SK-N-SH (cell line): ENCODE results near the gene POLR3GL. TPM values are rescaled to one million over a fixed set of nuclear protein-coding genes. Genes with fewer than 3 reads are reported as not detected.

Experiments used
- CTCF ChIA-PET: fragments of 300-600, 350-600 bp; formaldehyde crosslinking; extraction: SDS; loops from one replicate; lab custom pipeline; 2021; lab: Yijun Ruan, JAX
- POLR2A ChIA-PET: fragments of 350-600 bp; sonication (Branson Sonifier 250); formaldehyde crosslinking; extraction: SDS; loops from one replicate; lab custom pipeline; 2020; ENCODE audit warnings: antibody characterized with exemption, inconsistent platforms; lab: Yijun Ruan, JAX
- DNase-seq: peaks from one replicate; pipeline ENCODE4 v3.0.0; 2012
- H2AFZ ChIP-seq: fragments of 200-600 bp; sonication (generic); 2 replicates; pipeline ENCODE4 v1.8.1; 2016; ENCODE audit warnings: antibody characterized with exemption, mild to moderate bottlenecking, low read depth
- H3F3A ChIP-seq: fragments of 200-600 bp; sonication (generic); replicated peaks from 2 replicates; pipeline ENCODE3; 2016; ENCODE audit warnings: antibody characterized with exemption, mild to moderate bottlenecking; ENCODE audit not compliant: insufficient read depth
- H3K27ac ChIP-seq, 2 experiments: fragments of 200-500 bp in 1 of 2; fragments of 200-600 bp in 1 of 2; sonication (Bioruptor generic) in 1 of 2; sonication (generic), shearing (Covaris generic) in 1 of 2; 2 replicates each; pipeline versions ENCODE4 v1.5.1 to v1.6.1; 2014 to 2016; ENCODE audit warnings: low read depth in 2 of 2, inconsistent platforms in 1 of 2, low read length in 1 of 2, mild to moderate bottlenecking in 1 of 2, mixed read lengths in 1 of 2
- H3K27me3 ChIP-seq: fragments of 200-600 bp; sonication (generic), shearing (Covaris generic); 2 replicates; pipeline ENCODE4 v1.6.1; 2016; ENCODE audit warnings: mixed run types; ENCODE audit not compliant: insufficient read depth
- H3K36me3 ChIP-seq, 2 experiments: fragments of 200-500 bp in 1 of 2; fragments of 200-600 bp in 1 of 2; sonication (Bioruptor generic) in 1 of 2; sonication (generic) in 1 of 2; replicated peaks in 1 of 2; 2 replicates each; pipeline versions ENCODE3 to v1.5.1; 2014 to 2016; ENCODE audit warnings: low read length in 1 of 2, mild to moderate bottlenecking in 1 of 2; ENCODE audit not compliant: insufficient read depth in 2 of 2, control insufficient read depth in 1 of 2
- H3K4me1 ChIP-seq, 2 experiments: fragments of 200-500 bp in 1 of 2; fragments of 200-600 bp in 1 of 2; sonication (Bioruptor generic) in 1 of 2; sonication (generic), shearing (Covaris generic) in 1 of 2; 2 replicates each; pipeline versions ENCODE4 v1.5.1 to v1.6.1; 2014 to 2016; ENCODE audit warnings: low read depth in 1 of 2, low read length in 1 of 2, mixed run types in 1 of 2; ENCODE audit not compliant: insufficient read depth in 2 of 2, control insufficient read depth in 1 of 2
- H3K4me2 ChIP-seq: fragments of 200-600 bp; sonication (generic), shearing (Covaris generic); 2 replicates; pipeline ENCODE4 v1.6.1; 2017; ENCODE audit warnings: mixed run types
- H3K4me3 ChIP-seq, 2 experiments: fragments of 200-500 bp in 1 of 2; fragments of 200-600 bp in 1 of 2; sonication (Bioruptor generic) in 1 of 2; sonication (generic), shearing (Covaris generic) in 1 of 2; 2 replicates each; pipeline versions ENCODE4 v1.5.1 to v1.8.1; 2014 to 2016; ENCODE audit warnings: low read depth in 2 of 2, inconsistent platforms in 1 of 2, low read length in 1 of 2, mild to moderate bottlenecking in 1 of 2, mixed read lengths in 1 of 2, moderate library complexity in 1 of 2
- H3K79me2 ChIP-seq: fragments of 200-600 bp; sonication (generic); 2 replicates; pipeline ENCODE4 v1.8.1; 2017; ENCODE audit warnings: mild to moderate bottlenecking; ENCODE audit not compliant: insufficient read depth
- H3K9ac ChIP-seq: fragments of 200-600 bp; sonication (generic); 2 replicates; pipeline ENCODE4 v1.6.1; 2017; ENCODE audit warnings: mixed run types
- H3K9me2 ChIP-seq: fragments of 200-600 bp; sonication (generic); 2 replicates; pipeline ENCODE4 v1.6.1; 2017; ENCODE audit warnings: mixed run types
- H3K9me3 ChIP-seq: fragments of 200-600 bp; sonication (generic); 2 replicates; pipeline ENCODE4 v1.6.1; 2017; ENCODE audit warnings: mixed run types, mild to moderate bottlenecking, moderate library complexity
- H4K20me1 ChIP-seq: fragments of 200-600 bp; sonication (generic); 2 replicates; pipeline ENCODE4 v1.6.1; 2017; ENCODE audit warnings: mild to moderate bottlenecking, mixed run types; ENCODE audit not compliant: insufficient read depth
- ELF1 ChIP-seq: IDR thresholded peaks from 2 replicates; pipeline ENCODE4 v1.4.0; 2012
- EP300 ChIP-seq, 2 experiments: IDR thresholded peaks; 2 replicates each; pipeline versions ENCODE4 v1.4.0 to v1.6.1; 2012; ENCODE audit warnings: borderline replicate concordance in 1 of 2, low read depth in 1 of 2, low read length in 1 of 2
- EZH2phosphoT487 ChIP-seq: fragments of 200-600 bp; sonication (generic); IDR thresholded peaks from 2 replicates; pipeline ENCODE4 v1.6.1; 2017; ENCODE audit warnings: low read depth, mixed run types, mild to moderate bottlenecking, antibody characterized with exemption, moderate library complexity, borderline replicate concordance
- FOSL2 ChIP-seq: IDR thresholded peaks from 2 replicates; pipeline ENCODE4 v1.4.0; 2012; ENCODE audit warnings: low read depth, mild to moderate bottlenecking, moderate library complexity, borderline replicate concordance
- FOXJ3 ChIP-seq: sonication (generic); formaldehyde crosslinking; IDR thresholded peaks from 2 replicates; pipeline ENCODE4 v1.5.1; 2020; ENCODE audit warnings: mild to moderate bottlenecking, missing genetic modification reagents
- FOXM1 ChIP-seq: IDR thresholded peaks from 2 replicates; pipeline ENCODE4 v1.4.0; 2012; ENCODE audit warnings: low read depth, mild to moderate bottlenecking
- GATA2 ChIP-seq: sonication (generic); formaldehyde crosslinking; IDR thresholded peaks from 2 replicates; pipeline ENCODE4 v1.5.0; 2020; ENCODE audit warnings: mild to moderate bottlenecking, missing genetic modification reagents
- JUND ChIP-seq: IDR thresholded peaks from 2 replicates; pipeline ENCODE4 v1.4.0; 2012
- MEF2A ChIP-seq: IDR thresholded peaks from 2 replicates; pipeline ENCODE4 v1.4.0; 2012; ENCODE audit warnings: low read depth, borderline replicate concordance
- MXI1 ChIP-seq: IDR thresholded peaks from 2 replicates; pipeline ENCODE4 v1.6.1; 2012; ENCODE audit warnings: mild to moderate bottlenecking, low read depth, low read length, improper control_type of control experiment
- NFIC ChIP-seq: IDR thresholded peaks from 2 replicates; pipeline ENCODE4 v1.4.0; 2012; ENCODE audit warnings: borderline replicate concordance
- NRF1 ChIP-seq: IDR thresholded peaks from 2 replicates; pipeline ENCODE4 v1.6.1; 2012; ENCODE audit warnings: low read depth, mild to moderate bottlenecking, low read length
- POLR2AphosphoS5 ChIP-seq: IDR thresholded peaks from 2 replicates; pipeline ENCODE4 v1.6.1; 2012; ENCODE audit warnings: low read depth, low read length
- RAD21 ChIP-seq: IDR thresholded peaks from 2 replicates; pipeline ENCODE4 v1.6.1; 2012; ENCODE audit warnings: mild to moderate bottlenecking, low read length
- RFX5 ChIP-seq: IDR thresholded peaks from 2 replicates; pipeline ENCODE4 v1.6.1; 2012; ENCODE audit warnings: mild to moderate bottlenecking, improper control_type of control experiment, low read length
- RXRA ChIP-seq: IDR thresholded peaks from 2 replicates; pipeline ENCODE4 v1.4.0; 2012; ENCODE audit warnings: low read depth, mild to moderate bottlenecking, borderline replicate concordance
- TAF1 ChIP-seq: IDR thresholded peaks from 2 replicates; pipeline ENCODE4 v1.6.1; 2012; ENCODE audit warnings: low read depth, mild to moderate bottlenecking, low read length, moderate library complexity, borderline replicate concordance
- TCF12 ChIP-seq: IDR thresholded peaks from 2 replicates; pipeline ENCODE4 v1.4.0; 2012
- TEAD4 ChIP-seq: IDR thresholded peaks from 2 replicates; pipeline ENCODE4 v1.4.0; 2012; ENCODE audit warnings: mild to moderate bottlenecking, borderline replicate concordance; ENCODE audit not compliant: insufficient read depth
- WGBS: methylation state at CpG from one replicate; pipeline ENCODE4 v1.1.6; 2017; ENCODE audit warnings: low lambda C conversion rate; 5-methylcytosine and 5-hydroxymethylcytosine counted together
- polyA plus RNA-seq, 3 experiments: library from polyadenylated mRNA; depleted of rRNA; stranded (reverse); fragments of >200 nt; gene quantifications; 2 replicates each; pipeline ENCODE4 v1.2.3, GENCODE V29; 2012
- TF ChIP-seq, protein P1 (sequence below): fragments of 150-350 bp; IDR thresholded peaks from 2 replicates; pipeline ENCODE4 v1.6.1; 2017; ENCODE audit warnings: antibody characterized with exemption, low read length, low read depth, borderline replicate concordance
- TF ChIP-seq, protein P2 (sequence below): fragments of 200-600 bp; sonication (generic); IDR thresholded peaks from 2 replicates; pipeline ENCODE4 v1.6.1; 2017; ENCODE audit warnings: antibody characterized with exemption, mild to moderate bottlenecking, moderate library complexity
- TF ChIP-seq, protein P3 (sequence below): IDR thresholded peaks from 2 replicates; pipeline ENCODE4 v1.4.0; 2012; ENCODE audit warnings: low read depth, borderline replicate concordance
- TF ChIP-seq, protein P4 (sequence below): fragments of 150-350 bp; IDR thresholded peaks from 2 replicates; pipeline ENCODE4 v1.6.1; 2016; ENCODE audit warnings: mild to moderate bottlenecking, low read depth, low read length
- TF ChIP-seq, protein P5 (sequence below): IDR thresholded peaks from 2 replicates; pipeline ENCODE4 v1.4.0; 2012; ENCODE audit warnings: low read depth, borderline replicate concordance
- TF ChIP-seq, protein P6 (sequence below): IDR thresholded peaks from 2 replicates; pipeline ENCODE4 v1.4.0; 2012; ENCODE audit warnings: low read depth
- TF ChIP-seq, protein P7 (sequence below): IDR thresholded peaks from 2 replicates; pipeline ENCODE4; 2012

POLR3GL gene
- polyA plus RNA-seq, 1 of the 3 experiments (the other 2 are of a cell fraction) = 15.8 TPM

DNA sequence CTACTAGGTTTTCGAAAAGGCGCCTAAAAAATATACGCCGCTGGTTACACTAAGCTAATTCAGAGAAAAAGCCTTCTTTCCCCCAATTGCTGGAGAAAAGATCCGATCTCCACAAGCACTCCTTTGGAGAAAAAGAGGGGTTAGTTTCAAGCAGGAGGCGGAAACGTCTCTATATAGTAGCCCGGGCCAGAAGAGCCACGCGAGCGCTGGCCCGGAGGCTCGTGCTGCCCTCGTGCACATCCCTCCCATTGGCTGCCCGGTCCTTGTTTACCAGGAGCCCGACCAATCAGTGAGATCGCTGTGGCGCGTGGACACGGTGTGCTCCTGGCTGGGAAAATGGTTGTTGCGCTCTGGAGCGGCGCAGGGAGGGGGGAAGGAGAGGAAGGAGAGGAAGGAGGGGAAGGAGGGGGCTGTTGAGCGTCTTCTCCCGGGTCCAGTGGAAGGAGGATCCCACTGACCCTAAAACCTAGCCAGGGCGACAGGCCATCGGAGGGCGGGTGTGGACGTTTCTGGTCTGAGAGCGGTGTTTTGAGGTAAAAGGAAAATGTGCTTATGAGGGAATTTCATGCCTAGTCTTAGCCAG lies 32.0 kb downstream of the POLR3GL start, which contains the start of gene TXNIP:
TXNIP (minus strand) TSS at position 147 of the 583 bp plus-strand sequence. CDS start 313 bp downstream, outside the sequence.
- peak within 1 kb of the TSS; percentile 64 to 90 for H3K4me3 ChIP-seq
- H3K79me2 ChIP-seq = peaks cover 36% of the 10 kb centered on the region
- peaks cover 29 to 33% of the 10 kb centered on the region in 2 experiments for H3K36me3 ChIP-seq
- 2% methylated on average over 30 of the region's 30 CpGs for WGBS
- peaks cover 38% of the 10 kb centered on the region for H4K20me1 ChIP-seq
- H3K4me2 ChIP-seq = peak within 1 kb of the TSS; percentile 86
- peak; percentile 95 for DNase-seq
- no peaks in the 10 kb centered on the region for H3K27me3 ChIP-seq
- H3F3A ChIP-seq = peaks cover 14% of the 10 kb centered on the region
- H3K9me3 ChIP-seq = no peaks in the 10 kb centered on the region
- ChIA-PET CTCF (interaction anchor here (1.1 to 4.2 kb wide), 6 partner anchors 10 to 105 kb away, joined by 3 to 40 read pairs (median 6); no protein-coding TSS in a partner anchor), POLR2A (interaction anchor here (1.9 kb wide), 1 partner anchor 17 kb away, joined by 7 read pairs; no protein-coding TSS in a partner anchor)
- peak within 1 kb of the TSS; percentile 83 for H2AFZ ChIP-seq
- peak within 1 kb of the TSS; percentile 90 for H3K9ac ChIP-seq
- H3K27ac ChIP-seq = peak within 1 kb of the TSS; percentile 44 to 98
- no peaks in the 10 kb centered on the region for H3K9me2 ChIP-seq
- H3K4me1 ChIP-seq = peaks cover 14 to 45% of the 10 kb centered on the region in 2 experiments; a peak in 3 of 4 replicates
- TF ChIP-seq FOSL2 (no peak), NFIC (peak; percentile 61; the same call in 1 of the 2 replicates), NRF1 (peak; percentile 56), TCF12 (peak; percentile 54; the same call in 1 of the 2 replicates), JUND (no peak), RXRA (peak; percentile 36; the same call in 1 of the 2 replicates), TEAD4 (no peak), RAD21 (no peak), EP300 (IDR thresholded peaks at IDR 0.05; ENCODE audit: borderline replicate concordance in 1 of 2, low read depth in 1 of 2, low read length in 1 of 2) (peak; percentile 55 to 59; a peak in 3 of 4 replicates), ELF1 (peak; percentile 75; the same call in 1 of the 2 replicates), MEF2A (no peak), GATA2 (CRISPR knock-in tag) (no peak), FOXM1 (no peak), EZH2phosphoT487 (no peak), TAF1 (peak; percentile 87), RFX5 (peak; percentile 89), POLR2AphosphoS5 (peak; percentile 100), MXI1 (peak; percentile 98), FOXJ3 (CRISPR knock-in tag) (peak; percentile 97)
- TF ChIP-seq, protein P1, sequence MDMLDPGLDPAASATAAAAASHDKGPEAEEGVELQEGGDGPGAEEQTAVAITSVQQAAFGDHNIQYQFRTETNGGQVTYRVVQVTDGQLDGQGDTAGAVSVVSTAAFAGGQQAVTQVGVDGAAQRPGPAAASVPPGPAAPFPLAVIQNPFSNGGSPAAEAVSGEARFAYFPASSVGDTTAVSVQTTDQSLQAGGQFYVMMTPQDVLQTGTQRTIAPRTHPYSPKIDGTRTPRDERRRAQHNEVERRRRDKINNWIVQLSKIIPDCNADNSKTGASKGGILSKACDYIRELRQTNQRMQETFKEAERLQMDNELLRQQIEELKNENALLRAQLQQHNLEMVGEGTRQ = no peak
- TF ChIP-seq, protein P2, sequence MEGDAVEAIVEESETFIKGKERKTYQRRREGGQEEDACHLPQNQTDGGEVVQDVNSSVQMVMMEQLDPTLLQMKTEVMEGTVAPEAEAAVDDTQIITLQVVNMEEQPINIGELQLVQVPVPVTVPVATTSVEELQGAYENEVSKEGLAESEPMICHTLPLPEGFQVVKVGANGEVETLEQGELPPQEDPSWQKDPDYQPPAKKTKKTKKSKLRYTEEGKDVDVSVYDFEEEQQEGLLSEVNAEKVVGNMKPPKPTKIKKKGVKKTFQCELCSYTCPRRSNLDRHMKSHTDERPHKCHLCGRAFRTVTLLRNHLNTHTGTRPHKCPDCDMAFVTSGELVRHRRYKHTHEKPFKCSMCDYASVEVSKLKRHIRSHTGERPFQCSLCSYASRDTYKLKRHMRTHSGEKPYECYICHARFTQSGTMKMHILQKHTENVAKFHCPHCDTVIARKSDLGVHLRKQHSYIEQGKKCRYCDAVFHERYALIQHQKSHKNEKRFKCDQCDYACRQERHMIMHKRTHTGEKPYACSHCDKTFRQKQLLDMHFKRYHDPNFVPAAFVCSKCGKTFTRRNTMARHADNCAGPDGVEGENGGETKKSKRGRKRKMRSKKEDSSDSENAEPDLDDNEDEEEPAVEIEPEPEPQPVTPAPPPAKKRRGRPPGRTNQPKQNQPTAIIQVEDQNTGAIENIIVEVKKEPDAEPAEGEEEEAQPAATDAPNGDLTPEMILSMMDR = no peak
- TF ChIP-seq, protein P3, sequence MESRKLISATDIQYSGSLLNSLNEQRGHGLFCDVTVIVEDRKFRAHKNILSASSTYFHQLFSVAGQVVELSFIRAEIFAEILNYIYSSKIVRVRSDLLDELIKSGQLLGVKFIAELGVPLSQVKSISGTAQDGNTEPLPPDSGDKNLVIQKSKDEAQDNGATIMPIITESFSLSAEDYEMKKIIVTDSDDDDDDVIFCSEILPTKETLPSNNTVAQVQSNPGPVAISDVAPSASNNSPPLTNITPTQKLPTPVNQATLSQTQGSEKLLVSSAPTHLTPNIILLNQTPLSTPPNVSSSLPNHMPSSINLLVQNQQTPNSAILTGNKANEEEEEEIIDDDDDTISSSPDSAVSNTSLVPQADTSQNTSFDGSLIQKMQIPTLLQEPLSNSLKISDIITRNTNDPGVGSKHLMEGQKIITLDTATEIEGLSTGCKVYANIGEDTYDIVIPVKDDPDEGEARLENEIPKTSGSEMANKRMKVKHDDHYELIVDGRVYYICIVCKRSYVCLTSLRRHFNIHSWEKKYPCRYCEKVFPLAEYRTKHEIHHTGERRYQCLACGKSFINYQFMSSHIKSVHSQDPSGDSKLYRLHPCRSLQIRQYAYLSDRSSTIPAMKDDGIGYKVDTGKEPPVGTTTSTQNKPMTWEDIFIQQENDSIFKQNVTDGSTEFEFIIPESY = peak; percentile 28; the same call in 1 of the 2 replicates
- TF ChIP-seq, protein P4, sequence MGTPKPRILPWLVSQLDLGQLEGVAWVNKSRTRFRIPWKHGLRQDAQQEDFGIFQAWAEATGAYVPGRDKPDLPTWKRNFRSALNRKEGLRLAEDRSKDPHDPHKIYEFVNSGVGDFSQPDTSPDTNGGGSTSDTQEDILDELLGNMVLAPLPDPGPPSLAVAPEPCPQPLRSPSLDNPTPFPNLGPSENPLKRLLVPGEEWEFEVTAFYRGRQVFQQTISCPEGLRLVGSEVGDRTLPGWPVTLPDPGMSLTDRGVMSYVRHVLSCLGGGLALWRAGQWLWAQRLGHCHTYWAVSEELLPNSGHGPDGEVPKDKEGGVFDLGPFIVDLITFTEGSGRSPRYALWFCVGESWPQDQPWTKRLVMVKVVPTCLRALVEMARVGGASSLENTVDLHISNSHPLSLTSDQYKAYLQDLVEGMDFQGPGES = peak; percentile 64
- TF ChIP-seq, protein P5, sequence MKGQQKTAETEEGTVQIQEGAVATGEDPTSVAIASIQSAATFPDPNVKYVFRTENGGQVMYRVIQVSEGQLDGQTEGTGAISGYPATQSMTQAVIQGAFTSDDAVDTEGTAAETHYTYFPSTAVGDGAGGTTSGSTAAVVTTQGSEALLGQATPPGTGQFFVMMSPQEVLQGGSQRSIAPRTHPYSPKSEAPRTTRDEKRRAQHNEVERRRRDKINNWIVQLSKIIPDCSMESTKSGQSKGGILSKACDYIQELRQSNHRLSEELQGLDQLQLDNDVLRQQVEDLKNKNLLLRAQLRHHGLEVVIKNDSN = no peak; the same call in 1 of the 2 replicates
- TF ChIP-seq, protein P6, sequence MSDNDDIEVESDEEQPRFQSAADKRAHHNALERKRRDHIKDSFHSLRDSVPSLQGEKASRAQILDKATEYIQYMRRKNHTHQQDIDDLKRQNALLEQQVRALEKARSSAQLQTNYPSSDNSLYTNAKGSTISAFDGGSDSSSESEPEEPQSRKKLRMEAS = peak; percentile 95
- TF ChIP-seq, protein P7, sequence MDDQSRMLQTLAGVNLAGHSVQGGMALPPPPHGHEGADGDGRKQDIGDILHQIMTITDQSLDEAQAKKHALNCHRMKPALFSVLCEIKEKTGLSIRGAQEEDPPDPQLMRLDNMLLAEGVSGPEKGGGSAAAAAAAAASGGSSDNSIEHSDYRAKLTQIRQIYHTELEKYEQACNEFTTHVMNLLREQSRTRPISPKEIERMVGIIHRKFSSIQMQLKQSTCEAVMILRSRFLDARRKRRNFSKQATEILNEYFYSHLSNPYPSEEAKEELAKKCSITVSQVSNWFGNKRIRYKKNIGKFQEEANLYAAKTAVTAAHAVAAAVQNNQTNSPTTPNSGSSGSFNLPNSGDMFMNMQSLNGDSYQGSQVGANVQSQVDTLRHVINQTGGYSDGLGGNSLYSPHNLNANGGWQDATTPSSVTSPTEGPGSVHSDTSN = no peak; the same call in 1 of the 2 replicates
